Prostate gland (tissue), 2 donors: ENCODE data around the gene CHKA. TPM values are rescaled to one million over a fixed set of nuclear protein-coding genes. Genes with fewer than 3 reads are reported as not detected.

ENCODE experiments used
- DNase-seq: peaks from one replicate; pipeline ENCODE4 v3.0.0-alpha.2; 2019; ENCODE audit warnings: low spot score
- H3K27ac ChIP-seq, 2 donors: fragments of 200-600 bp; sonication (generic); 2 replicates each; pipeline ENCODE4 v1.5.1; 2017 to 2019
- H3K27me3 ChIP-seq: fragments of 200-600 bp; sonication (generic); replicated peaks from 2 replicates; pipeline ENCODE4 v1.5.1; 2019; ENCODE audit not compliant: insufficient read depth
- H3K36me3 ChIP-seq, 2 donors: fragments of 200-600 bp; sonication (generic); 1 replicate in 1 of 2; 2 replicates in 1 of 2; pipeline versions ENCODE4 v1.5.1 to v1.8.1; 2017 to 2019
- H3K4me1 ChIP-seq: fragments of 200-600 bp; sonication (generic); replicated peaks from 2 replicates; pipeline ENCODE4 v1.5.1; 2019
- H3K4me3 ChIP-seq, 2 donors: fragments of 200-600 bp; sonication (generic); 2 replicates each; pipeline ENCODE4 v1.5.1; 2017 to 2019
- H3K9me3 ChIP-seq: fragments of 200-600 bp; sonication (generic); 2 replicates; pipeline ENCODE4 v1.5.1; 2017
- POLR2A ChIP-seq: fragments of 450-650 bp; IDR thresholded peaks from one replicate; pipeline ENCODE4 v1.6.1; 2016; ENCODE audit warnings: antibody characterized with exemption, mild to moderate bottlenecking
- POLR2AphosphoS5 ChIP-seq: sonication (generic); formaldehyde crosslinking; IDR thresholded peaks from one replicate; pipeline ENCODE4 v1.6.1; 2017; ENCODE audit warnings: antibody characterized with exemption
- WGBS: methylation state at CpG from one replicate; pipeline ENCODE4 v1.1.5; 2018; 5-methylcytosine and 5-hydroxymethylcytosine counted together
- intact Hi-C: fragments of 100-400 bp; cut with DNase I; formaldehyde crosslinking; loops from one replicate; pipeline ENCODE4 v1.14.2; 2022
- total RNA-seq, 2 donors: library from RNA; depleted of rRNA; stranded (reverse); fragments of >200 nt; gene quantifications; one replicate each; pipeline ENCODE4 v1.1.0, GENCODE V29; 2016
- TF ChIP-seq, protein P1 (sequence below), 4 experiments: fragments of 200-600 bp in 2 of 4; fragments of 450-650 bp in 2 of 4; sonication (generic) in 2 of 4; IDR thresholded peaks; 1 replicate in 3 of 4; 2 replicates in 1 of 4; pipeline ENCODE4 v1.5.1; 2016 to 2019; ENCODE audit warnings: antibody characterized with exemption in 4 of 4, mild to moderate bottlenecking in 2 of 4, moderate library complexity in 2 of 4

Gene CHKA
- total RNA-seq, 2 donors from 2014 or later: 88.6 to 93.4 TPM

DNA sequence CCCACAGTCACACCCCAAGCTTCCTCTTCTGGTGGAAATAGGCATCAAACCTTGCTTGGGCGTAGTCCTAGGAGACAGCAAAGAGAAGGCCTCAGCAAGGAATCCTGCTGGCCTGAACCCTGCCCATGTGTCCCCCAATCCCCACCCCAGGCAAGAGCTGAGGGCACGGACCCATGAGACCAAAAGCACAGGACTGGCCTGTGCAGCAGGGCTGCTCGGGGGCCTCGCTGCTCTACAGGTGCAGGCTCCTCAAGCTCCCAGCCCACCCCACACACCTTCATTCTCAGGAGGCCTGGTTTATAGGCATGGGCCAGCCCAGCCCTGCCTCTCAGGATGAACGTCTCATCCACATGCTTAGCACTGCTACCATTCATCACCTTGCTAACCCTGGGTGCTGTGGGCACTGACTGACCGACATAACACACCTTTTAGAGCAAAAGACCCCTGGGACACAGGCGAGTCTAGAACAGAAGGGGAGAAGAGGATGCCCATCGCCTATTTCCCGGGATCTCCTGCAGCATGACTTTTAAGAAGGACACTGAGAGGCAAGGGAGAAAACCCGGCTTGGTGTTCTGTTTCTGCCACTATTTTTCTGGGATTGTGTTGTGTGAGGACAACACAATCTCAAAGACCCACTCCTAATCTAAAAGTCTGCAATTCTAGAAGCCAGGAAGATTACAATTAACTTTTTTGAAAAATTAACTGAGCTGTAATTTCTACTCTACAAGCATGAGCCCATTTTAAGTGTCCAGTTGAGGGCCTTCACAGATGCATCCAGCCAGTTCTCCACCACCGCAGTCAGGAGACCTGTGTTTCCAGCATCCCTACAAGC lies 67.0 kb downstream of the CHKA start:
- no peaks in the 10 kb centered on the region for H3K27me3 ChIP-seq
- H3K27ac ChIP-seq: no peak overlapping the region
- peaks cover 0 to 5% of the 10 kb centered on the region in 2 donors for H3K36me3 ChIP-seq
- 83% methylated on average over 11 of the region's 11 CpGs for WGBS
- intact Hi-C loops: no loop called here
- TF ChIP-seq POLR2AphosphoS5 (no peak), POLR2A (no peak)
- TF ChIP-seq, protein P1, sequence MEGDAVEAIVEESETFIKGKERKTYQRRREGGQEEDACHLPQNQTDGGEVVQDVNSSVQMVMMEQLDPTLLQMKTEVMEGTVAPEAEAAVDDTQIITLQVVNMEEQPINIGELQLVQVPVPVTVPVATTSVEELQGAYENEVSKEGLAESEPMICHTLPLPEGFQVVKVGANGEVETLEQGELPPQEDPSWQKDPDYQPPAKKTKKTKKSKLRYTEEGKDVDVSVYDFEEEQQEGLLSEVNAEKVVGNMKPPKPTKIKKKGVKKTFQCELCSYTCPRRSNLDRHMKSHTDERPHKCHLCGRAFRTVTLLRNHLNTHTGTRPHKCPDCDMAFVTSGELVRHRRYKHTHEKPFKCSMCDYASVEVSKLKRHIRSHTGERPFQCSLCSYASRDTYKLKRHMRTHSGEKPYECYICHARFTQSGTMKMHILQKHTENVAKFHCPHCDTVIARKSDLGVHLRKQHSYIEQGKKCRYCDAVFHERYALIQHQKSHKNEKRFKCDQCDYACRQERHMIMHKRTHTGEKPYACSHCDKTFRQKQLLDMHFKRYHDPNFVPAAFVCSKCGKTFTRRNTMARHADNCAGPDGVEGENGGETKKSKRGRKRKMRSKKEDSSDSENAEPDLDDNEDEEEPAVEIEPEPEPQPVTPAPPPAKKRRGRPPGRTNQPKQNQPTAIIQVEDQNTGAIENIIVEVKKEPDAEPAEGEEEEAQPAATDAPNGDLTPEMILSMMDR (IDR thresholded peaks at IDR 0.05): no peak
- H3K4me1 ChIP-seq: no peaks in the 10 kb centered on the region
- H3K4me3 ChIP-seq: no peak overlapping the region
- DNase-seq: no peak
- no peaks in the 10 kb centered on the region for H3K9me3 ChIP-seq

DNA sequence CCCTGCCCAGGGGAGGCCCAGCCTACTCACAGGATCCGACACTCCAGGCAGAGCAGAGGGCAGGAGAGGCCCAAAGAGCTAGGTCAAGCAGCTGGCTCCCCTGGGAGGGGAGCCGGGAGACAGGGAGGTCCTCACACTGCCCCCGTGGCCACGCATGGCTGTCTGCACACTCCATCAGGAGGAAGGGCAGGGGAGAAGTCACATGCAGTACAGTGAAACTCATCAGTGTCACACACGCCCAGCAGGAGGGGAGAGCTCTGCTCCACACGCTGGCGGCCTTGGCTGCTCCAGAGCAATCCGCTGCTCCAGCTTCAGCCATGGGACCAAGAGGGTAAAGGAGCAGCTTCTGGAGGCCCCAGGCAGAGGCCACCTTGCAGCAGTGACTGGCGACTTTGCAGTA lies 68.1 kb downstream of the CHKA start:
- no peak for TF ChIP-seq POLR2A
- TF ChIP-seq POLR2AphosphoS5: no peak
- TF ChIP-seq, protein P1 (IDR thresholded peaks at IDR 0.05): no peak
- Histone ChIP-seq H3K36me3 (no peaks in the 10 kb centered on the region), H3K4me1 (no peaks in the 10 kb centered on the region), H3K9me3 (no peaks in the 10 kb centered on the region), H3K27me3 (no peaks in the 10 kb centered on the region), H3K4me3 (no peak overlapping the region), H3K27ac (no peak overlapping the region)
- intact Hi-C loops: no loop called here
- no peak for DNase-seq
- 71% methylated on average over 8 of the region's 9 CpGs for WGBS

DNA sequence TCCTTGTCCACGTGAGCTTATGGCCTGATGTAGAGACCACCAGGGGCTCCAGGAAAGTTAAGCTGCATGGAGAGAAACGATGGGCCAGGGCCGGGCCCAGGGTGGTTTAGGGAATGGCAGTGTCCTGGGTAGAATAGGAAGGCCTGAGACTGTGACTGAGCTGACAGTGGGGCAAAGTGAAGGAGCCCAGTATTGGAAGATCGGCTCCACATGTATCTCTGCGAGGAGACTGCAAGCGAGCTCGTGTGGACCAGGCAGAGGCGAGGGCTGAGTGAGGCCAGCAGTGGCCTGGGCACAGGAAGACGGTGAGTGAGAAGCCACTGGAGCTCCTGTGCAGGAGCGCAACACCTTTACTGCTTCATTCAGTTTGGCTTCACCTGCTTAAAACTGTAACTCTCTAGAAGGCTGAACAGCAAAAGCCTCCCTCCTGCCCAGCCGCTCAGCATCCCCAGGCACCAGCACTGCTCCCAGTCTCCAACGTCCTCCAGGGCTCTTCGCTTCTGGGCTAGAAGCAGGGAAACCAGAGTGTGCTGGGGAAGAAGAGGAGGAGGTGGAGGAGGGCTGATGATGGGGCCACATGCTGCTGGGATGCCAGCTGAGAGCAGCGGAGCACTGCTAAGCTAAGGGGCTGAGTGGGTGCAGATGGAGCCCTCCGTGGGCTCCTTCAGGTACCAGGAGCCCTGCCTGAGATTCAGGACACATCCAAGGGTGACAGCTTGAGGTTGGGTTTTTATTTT lies 68.9 kb downstream of the CHKA start:
- H3K4me1 ChIP-seq: no peaks in the 10 kb centered on the region
- intact Hi-C loops: no loop called here
- H3K4me3 ChIP-seq: no peak overlapping the region
- no peaks in the 10 kb centered on the region for H3K27me3 ChIP-seq
- no peak for TF ChIP-seq POLR2AphosphoS5
- TF ChIP-seq POLR2A: no peak
- TF ChIP-seq, protein P1 (IDR thresholded peaks at IDR 0.05): no peak
- 82% methylated on average over 15 of the region's 15 CpGs for WGBS
- no peaks in the 10 kb centered on the region for H3K36me3 ChIP-seq
- no peak overlapping the region for H3K27ac ChIP-seq
- DNase-seq: no peak
- no peaks in the 10 kb centered on the region for H3K9me3 ChIP-seq

DNA sequence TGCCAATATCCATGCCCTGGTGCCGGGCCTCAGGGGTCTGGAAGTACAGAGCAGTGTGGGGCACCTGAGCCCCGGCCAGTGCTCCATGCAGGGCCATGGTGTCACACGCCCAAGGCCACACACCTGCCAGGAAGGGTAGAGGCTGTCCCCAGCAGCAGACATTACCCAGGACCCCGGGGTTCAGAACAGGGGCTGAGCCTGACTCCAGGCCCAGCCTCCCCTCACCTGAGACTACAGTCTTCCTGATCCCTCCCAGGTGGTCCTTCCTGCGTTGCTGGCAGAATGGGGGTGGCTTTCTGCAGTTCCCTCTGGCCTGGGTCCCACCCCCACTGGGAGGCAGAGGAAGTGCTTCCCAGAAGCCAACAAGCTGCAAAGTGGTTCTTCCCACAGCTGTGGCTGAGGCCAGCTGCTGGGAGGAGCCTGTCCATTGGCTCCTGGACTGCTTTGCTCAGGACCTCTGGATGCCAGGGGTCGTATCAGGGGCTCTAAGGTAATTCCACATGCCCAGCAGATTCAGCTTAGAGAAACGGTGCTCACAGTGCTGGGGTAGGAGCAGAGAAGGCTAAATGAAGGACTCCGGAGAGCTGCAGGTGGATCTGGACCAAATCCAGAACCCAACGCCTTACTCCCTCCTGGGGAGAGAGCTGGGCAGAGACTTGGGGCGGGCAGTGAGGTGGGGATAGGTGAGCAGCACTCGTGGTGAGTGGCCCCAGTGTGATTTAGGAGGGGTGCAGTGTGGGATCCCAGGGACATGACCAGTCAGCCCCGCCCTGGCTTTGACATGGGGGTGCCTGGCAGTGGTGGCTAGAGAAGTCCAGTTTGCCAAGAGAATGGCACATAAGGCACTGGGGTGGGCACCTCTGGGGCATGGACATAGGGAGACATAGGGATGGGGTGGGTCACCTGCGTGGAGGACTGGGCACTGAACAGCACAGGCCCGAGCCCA lies 69.7 kb downstream of the CHKA start:
- H3K4me1 ChIP-seq: no peaks in the 10 kb centered on the region
- no peak overlapping the region for H3K4me3 ChIP-seq
- DNase-seq: no peak
- no peak overlapping the region for H3K27ac ChIP-seq
- no peaks in the 10 kb centered on the region for H3K27me3 ChIP-seq
- 79% methylated on average over 14 of the region's 14 CpGs for WGBS
- H3K9me3 ChIP-seq: no peaks in the 10 kb centered on the region
- H3K36me3 ChIP-seq: no peaks in the 10 kb centered on the region
- intact Hi-C loops: no loop called here
- TF ChIP-seq POLR2AphosphoS5: no peak

DNA sequence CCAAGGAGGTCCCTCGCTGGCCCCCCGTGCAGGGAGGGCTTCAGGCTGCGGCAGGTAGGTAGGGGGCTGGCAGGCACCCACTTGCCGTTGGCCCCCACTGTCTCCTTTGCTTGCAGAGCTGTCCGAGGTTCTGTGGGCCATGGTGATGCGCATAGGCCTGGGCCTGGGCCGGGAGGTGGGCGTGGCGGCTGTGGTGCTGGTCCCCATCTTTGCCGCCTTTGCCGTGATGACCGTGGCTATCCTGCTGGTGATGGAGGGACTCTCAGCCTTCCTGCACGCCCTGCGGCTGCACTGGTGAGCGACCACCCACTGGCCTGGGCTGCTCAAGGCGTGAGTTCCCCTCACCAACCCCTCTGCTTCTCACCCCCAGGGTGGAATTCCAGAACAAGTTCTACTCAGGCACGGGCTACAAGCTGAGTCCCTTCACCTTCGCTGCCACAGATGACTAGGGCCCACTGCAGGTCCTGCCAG lies 70.8 kb downstream of the CHKA start:
- Histone ChIP-seq H3K36me3 (no peaks in the 10 kb centered on the region), H3K4me3 (no peak overlapping the region), H3K4me1 (no peaks in the 10 kb centered on the region), H3K27me3 (no peaks in the 10 kb centered on the region), H3K9me3 (no peaks in the 10 kb centered on the region), H3K27ac (no peak overlapping the region)
- WGBS: 91% methylated on average over 18 of the region's 18 CpGs
- intact Hi-C loops: no loop called here
- TF ChIP-seq POLR2A (no peak), POLR2AphosphoS5 (no peak)
- TF ChIP-seq, protein P1 (IDR thresholded peaks at IDR 0.05): no peak
- no peak for DNase-seq
